Mucosa of gallbladder (tissue), 1 donor: ENCODE data around the gene HCRTR1. TPM values are rescaled to one million over a fixed set of nuclear protein-coding genes. Genes with fewer than 3 reads are reported as not detected.
"Not testable (repeated sequence)": the region's sequence is repeated elsewhere in the genome, so short reads cannot be mapped to it uniquely, and the experiment has no call there.

Experiments
- DNase-seq: peaks from one replicate; pipeline ENCODE4 v3.0.0-alpha.2; 2020; ENCODE audit warnings: low spot score
- total RNA-seq: library from RNA; stranded (reverse); gene quantifications from one replicate; pipeline ENCODE4 v1.2.1, GENCODE V29; 2021
- donor health status: DM: no; HTN: no; CAD: no.

The HCRTR1 gene
- total RNA-seq, 1 donor from 2014 or later, result not detected

DNA sequence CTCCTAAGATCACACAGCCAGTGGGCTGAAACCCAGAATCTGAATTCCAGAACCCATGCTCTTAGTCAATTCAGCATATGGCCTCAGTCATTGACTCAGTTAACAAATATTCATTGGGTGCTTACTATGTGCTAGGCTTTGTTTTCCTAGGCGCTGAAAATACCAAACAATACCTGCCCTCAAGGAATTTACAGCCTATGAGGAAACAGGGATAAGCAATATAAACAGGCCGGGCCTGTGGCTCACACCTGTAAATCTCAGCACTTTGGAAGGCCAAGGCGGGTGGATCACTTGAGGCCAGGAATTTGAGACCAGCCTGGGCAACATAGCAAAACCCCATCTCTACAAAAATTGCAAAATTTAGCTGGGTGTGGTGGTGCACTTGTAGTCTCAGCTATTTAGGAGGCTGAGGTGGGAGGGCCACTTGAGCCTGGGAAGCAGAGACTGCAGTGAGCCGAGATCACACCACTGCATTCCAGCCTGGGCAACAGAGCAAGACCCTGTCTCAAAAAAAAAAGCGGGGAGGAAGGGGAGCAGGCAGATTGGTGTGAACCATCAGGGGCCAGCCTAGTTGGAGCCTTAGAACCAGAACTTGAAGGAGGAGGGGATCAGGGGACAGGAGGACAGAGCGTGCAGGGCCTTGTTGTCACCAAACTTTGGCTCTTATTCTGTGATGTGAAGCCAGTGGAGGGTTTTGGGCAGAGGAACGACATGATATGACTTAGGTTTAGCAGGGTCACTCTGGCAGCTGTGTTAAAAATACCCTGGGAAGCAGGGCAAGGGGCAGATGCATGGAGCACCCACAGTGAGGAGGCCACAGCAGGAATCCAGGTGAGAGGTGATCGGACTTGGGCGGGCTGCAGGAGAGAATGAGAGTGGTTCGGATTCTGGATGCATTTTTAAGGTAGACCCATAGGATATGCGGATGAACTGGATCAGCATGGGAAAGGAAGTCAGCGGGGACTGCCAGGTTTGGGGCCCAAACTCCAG is 35.4 kb upstream of the HCRTR1 start:
- DNase-seq, result no peak

- no peak for DNase-seq
Measured at GRCh38 chr1:31583082-31583994, 34.2 kb upstream of the HCRTR1 start.

- DNase-seq, result peak; percentile 89
Measured at GRCh38 chr1:31583995-31584868, 33.3 kb upstream of the HCRTR1 start.

DNA sequence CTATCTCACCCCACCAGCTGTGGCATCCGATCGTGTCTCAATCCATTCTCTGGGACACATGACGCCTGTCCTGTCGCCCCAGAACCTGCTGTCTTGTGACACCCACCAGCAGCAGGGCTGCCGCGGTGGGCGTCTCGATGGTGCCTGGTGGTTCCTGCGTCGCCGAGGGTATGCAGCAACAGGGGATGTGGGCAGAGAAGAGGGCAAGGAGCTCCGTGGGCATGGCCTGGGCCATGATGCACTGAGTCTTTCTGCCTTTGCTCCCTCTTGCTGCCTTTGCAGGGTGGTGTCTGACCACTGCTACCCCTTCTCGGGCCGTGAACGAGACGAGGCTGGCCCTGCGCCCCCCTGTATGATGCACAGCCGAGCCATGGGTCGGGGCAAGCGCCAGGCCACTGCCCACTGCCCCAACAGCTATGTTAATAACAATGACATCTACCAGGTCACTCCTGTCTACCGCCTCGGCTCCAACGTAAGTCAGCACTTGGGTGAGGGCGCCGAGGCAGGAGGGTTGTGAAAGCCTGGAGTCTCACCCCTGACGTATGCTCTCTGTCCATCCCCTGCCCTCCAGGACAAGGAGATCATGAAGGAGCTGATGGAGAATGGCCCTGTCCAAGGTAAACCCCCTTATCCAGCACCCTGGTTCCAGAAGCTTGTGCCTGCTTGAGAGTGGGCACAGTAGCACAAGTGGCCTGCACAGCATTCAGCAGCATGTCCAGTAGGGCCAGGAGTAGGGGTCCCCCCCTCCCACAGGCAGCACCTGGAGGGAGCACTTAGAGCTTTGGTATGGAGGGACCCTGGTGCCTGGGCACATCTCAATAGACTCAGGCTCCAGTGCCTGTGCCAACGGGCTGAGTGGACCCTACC is 32.4 kb upstream of the HCRTR1 start:
- no peak for DNase-seq

DNA sequence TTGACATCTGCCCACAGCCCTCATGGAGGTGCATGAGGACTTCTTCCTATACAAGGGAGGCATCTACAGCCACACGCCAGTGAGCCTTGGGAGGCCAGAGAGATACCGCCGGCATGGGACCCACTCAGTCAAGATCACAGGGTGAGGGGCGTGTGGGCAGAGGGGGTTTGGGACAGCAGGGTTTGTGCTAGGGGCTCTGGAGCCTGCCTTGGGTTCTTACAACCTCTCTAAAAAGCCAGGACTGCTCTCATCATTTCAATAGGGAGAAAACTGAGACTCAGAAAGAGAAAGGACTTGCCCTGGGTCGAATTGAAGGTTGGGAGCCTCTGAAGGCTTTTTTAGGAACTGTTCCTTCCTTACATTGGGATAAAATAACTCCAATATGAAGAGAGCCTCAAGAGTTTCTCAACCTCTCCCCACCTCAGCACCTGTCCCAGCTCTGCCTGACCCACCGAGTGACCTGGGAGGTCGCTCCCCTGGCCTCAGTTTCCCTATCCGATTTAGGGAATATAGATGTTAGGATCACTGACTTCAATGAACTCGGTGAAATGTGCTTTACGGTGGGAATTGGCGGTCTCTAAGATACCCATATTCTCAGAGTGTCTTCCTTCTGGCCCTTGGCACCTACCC is 31.6 kb upstream of the HCRTR1 start:
- DNase-seq, result no peak

GRCh38 chr1:31586376-31587327 is 30.8 kb upstream of the HCRTR1 start:
- no peak for DNase-seq

- not testable (repeated sequence) for DNase-seq
Measured at GRCh38 chr1:31587328-31587699, 30.2 kb upstream of the HCRTR1 start.

DNA sequence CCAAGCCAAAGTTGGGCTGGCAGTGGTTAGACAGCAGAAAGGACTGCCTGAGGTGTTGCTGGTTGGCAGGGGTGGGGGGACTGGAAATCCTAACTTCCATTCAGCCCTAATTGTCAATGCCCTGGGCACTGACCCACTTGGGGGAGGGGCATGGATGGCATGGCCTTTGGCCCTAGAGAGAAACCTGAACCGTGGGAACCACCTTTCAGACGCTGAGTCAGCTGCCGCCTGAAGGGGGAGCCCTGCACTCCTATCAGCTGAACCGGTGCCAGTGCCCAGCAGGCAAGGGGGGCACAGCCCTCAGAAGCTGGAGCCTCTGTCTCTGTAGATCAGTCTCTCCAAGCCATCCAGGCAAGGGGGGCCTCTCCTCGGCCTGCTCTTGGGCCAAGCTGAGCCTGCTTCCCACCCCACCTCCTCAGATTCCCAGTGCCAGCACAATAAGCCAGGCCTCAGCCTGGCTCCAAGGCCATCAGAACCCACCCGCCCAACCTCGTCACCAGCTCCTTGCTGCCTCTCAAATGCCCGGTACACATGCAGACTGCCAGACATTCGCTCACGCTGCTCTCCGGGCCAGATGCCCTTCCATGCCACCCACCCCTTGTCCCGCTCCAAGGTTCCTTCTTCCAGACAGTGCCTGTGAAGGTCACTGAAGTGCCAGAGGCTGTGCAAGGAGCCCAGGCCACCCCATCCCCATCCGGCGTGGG is 29.6 kb upstream of the HCRTR1 start:
- DNase-seq, result no peak

GRCh38 chr1:31588751-31589515 is 28.6 kb upstream of the HCRTR1 start:
- no peak for DNase-seq

- peak; percentile 69 for DNase-seq
Measured at GRCh38 chr1:31591425-31592093, 25.9 kb upstream of the HCRTR1 start.

DNA sequence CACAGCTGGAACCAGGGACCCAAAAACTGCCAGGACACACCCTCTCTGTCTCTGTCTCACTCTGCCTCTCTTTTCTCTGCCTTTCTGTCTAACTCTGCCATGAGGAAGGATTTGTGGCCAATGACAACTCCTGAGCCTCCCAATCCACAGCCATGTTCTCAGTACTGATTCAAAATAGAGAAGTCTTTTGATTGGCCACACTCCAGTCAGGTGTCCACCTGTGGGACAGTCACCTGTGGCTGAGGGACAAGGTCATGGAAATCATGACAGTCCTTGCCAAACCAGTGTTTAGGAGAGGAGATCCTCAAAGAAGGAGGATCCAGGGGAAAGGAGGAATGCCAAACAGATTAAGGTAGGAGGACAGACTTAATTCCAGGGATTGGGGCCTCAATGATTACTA is 25.4 kb upstream of the HCRTR1 start:
- no peak for DNase-seq

DNA sequence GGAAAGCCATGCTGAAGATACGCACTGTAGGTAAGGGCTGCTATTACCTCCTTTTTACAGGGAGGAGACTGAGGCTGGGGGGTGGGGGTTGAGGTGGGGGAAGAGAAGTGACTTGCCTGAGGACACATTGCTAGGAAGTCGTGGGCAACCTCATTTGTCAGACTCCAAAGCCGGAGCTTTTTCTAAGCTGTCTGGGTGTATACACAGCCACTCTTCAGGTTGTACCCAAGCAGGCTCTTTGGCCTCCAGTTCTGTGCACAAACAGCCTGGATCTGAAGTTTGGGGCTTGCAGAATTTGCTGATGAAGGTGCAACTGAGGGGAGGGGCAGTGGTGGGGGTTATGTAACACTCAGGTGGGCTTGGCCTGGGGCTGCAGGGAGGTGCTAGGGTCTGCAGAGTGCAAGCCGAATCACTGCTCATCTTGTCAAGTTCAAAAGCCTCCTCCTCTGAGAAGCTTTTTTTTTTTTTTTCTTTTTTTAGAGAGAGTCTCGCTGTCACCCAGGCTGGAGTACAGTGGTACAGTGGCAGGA is 24.3 kb upstream of the HCRTR1 start:
- no peak for DNase-seq

DNA sequence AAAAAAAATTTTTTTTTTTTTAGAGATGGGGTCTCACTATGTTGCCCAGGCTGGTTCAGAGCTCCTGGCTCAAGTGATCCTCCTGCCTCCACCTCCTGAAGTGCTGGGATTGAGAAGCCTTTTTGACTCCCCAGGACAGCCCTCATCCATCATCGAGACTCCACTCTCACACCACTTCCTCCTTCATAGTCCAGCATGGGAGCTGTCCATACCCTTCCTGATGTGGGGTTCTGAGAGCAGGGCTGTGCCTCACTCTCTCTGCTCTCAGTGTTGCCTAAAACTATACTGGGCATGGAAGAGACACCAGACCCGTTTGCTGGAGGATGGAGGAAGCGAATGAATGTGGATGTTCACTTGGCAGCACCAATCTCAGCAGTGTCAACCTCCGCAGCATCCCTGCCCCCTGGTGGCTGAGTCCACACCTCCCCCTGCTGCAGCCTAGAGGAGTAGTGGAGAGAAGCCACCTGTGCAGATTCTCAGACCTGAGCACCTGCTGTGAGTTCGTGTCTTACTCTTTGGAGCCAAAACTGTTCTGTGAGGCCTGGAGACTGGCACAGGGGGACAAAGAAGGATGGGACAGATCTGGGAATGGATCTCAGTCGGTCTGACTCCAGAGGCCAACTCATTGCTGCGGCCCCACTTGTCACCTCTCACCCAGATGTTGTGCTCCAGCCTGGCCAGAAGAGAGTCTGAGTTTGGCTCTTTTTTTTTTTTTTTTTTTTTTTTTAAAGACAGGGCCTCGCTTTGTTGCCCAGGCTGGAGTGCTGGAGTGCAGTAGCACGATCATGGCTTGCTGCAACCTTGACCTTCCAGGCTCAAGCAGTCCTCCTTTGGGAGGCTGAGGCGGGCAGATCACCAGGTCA is 23.5 kb upstream of the HCRTR1 start:
- peak; percentile 82 for DNase-seq

- no peak for DNase-seq
Measured at GRCh38 chr1:31595836-31596736, 21.4 kb upstream of the HCRTR1 start.

GRCh38 chr1:31596737-31597097 is 20.8 kb upstream of the HCRTR1 start:
- DNase-seq, result no peak
